ENCODE data around the gene BIRC3.

DNA sequence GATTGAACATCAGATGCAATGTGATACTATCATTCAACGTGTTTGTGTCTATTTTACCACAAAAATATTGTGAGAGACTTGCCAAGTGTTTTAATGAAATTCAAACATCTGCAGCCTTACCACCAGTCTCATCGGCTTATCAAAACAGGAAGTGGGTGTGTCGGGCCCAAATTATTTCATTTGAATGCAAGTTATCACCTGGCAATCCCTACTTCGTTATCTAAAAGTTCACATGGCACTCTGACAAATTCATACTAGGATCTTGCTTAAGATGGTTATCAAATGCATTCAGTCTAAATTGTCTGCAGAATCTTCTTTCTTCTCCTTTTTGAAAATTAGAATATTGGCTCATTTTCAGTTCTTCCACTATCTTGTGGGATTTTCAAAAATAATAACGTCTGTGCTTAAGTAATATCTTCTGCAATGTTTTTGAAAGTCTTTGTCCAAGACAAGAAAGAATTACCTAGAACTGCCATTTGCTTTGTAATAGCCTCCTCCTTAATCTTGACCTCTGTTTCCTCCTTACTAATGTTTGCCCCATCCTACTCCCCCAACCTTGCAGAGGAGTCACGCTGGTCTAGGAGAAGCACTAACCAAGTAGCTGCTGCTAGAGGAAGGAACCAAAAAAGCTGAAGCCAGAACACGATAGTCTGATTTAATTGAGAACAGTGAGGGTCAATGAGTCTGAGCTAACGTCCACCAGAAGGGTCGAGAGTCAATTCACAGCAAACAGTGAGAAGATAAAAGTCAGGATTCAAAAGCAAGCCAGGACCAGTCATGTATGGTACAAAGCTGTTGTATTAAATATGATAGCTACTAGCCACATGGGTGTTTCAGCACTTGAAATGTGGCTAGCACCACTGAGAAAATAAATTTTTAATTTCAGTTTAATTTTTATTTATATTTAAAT, 10.2 kb upstream of the BIRC3 start:
- TF ChIP-seq POLR2AphosphoS5 (IDR thresholded peaks at IDR 0.05; ENCODE audit: low read depth, low read length) = no peak
- TF ChIP-seq, protein P1, sequence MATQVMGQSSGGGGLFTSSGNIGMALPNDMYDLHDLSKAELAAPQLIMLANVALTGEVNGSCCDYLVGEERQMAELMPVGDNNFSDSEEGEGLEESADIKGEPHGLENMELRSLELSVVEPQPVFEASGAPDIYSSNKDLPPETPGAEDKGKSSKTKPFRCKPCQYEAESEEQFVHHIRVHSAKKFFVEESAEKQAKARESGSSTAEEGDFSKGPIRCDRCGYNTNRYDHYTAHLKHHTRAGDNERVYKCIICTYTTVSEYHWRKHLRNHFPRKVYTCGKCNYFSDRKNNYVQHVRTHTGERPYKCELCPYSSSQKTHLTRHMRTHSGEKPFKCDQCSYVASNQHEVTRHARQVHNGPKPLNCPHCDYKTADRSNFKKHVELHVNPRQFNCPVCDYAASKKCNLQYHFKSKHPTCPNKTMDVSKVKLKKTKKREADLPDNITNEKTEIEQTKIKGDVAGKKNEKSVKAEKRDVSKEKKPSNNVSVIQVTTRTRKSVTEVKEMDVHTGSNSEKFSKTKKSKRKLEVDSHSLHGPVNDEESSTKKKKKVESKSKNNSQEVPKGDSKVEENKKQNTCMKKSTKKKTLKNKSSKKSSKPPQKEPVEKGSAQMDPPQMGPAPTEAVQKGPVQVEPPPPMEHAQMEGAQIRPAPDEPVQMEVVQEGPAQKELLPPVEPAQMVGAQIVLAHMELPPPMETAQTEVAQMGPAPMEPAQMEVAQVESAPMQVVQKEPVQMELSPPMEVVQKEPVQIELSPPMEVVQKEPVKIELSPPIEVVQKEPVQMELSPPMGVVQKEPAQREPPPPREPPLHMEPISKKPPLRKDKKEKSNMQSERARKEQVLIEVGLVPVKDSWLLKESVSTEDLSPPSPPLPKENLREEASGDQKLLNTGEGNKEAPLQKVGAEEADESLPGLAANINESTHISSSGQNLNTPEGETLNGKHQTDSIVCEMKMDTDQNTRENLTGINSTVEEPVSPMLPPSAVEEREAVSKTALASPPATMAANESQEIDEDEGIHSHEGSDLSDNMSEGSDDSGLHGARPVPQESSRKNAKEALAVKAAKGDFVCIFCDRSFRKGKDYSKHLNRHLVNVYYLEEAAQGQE (IDR thresholded peaks at IDR 0.05; ENCODE audit: insufficient read depth in 1 of 2, low read depth in 2 of 2, low read length in 2 of 2) = peak; percentile 52 to 86
- no peak for TF ChIP-seq SIN3A (IDR thresholded peaks at IDR 0.05; ENCODE audit: borderline replicate concordance, insufficient read depth, low read length)
- no peak for TF ChIP-seq TAF1 (IDR thresholded peaks at IDR 0.05; ENCODE audit: borderline replicate concordance, insufficient read depth, low read length)
- no peak for TF ChIP-seq FOXP2 (optimal IDR thresholded peaks at IDR 0.05; ENCODE audit: borderline replicate concordance, extremely low read depth, extremely low read length, insufficient read depth)

All from PFSK-1 (cell line).